Measurements from ENCODE around the gene TAF1B.

TAF1B gene

DNA sequence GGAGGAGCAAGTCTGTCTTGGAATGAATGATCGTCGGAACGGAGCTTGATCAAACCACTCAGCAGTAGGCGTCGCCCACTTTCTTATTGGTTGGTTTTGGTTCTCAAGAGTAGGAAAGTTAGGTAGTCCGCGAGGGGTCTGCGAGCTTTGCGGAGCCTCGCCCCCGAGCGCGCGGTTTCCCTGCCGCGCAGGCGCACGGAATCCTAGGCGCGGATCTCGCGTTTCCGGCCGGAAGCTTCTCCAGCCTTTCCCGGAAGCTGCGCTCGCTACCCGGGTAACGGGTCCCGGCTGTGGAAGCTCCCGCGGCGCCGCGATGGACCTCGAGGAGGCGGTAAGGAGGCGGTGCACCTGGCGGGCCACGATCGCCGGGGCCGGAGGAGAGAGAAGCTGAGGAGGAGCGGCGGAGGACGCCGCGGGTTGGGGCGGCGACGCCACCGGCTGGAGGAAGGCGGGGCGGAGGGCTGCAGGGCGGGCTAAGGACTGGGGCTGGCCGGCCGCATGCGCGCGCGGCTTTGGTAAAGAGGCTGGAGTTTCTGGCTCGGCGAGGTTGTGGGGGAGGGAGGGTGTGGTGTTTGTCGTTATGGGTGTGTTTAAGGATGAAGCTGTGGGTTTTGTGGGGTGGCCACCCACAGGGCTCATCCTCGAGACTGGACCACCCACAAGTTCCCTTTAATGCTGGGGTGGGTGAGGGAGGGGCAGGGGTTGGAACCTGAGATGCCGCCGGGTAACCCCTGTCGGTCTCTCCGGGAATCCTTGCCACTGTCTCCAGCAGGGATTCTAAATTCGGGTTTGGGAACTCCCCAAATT lies at the start of gene TAF1B:
Gene TAF1B, plus strand, starts transcription at position 246 of the 807 bp plus-strand sequence. Its CDS starts 68 bp downstream, at position 314.
- peaks cover 46% of the 10 kb centered on the region for H3K79me2 ChIP-seq (ENCODE audit: control insufficient read depth, insufficient read depth, low read length, unreplicated experiment)
- peak within 1 kb of the TSS; percentile 83 for H3K4me3 ChIP-seq (ENCODE audit: low read depth, low read length)
- no peaks in the 10 kb centered on the region for H3K27me3 ChIP-seq (ENCODE audit: insufficient read depth, low read length)
- no peaks in the 10 kb centered on the region for H3K36me3 ChIP-seq (ENCODE audit: insufficient read depth, low read length)
- H3K27ac ChIP-seq (ENCODE audit: low read depth, low read length), result peak within 1 kb of the TSS; percentile 89
- peaks cover 30% of the 10 kb centered on the region for H3K4me1 ChIP-seq (ENCODE audit: control insufficient read depth, insufficient read depth, low read length, unreplicated experiment)
- peak within 1 kb of the TSS; percentile 70 for H2AFZ ChIP-seq (ENCODE audit: low read length, unreplicated experiment)

DNA sequence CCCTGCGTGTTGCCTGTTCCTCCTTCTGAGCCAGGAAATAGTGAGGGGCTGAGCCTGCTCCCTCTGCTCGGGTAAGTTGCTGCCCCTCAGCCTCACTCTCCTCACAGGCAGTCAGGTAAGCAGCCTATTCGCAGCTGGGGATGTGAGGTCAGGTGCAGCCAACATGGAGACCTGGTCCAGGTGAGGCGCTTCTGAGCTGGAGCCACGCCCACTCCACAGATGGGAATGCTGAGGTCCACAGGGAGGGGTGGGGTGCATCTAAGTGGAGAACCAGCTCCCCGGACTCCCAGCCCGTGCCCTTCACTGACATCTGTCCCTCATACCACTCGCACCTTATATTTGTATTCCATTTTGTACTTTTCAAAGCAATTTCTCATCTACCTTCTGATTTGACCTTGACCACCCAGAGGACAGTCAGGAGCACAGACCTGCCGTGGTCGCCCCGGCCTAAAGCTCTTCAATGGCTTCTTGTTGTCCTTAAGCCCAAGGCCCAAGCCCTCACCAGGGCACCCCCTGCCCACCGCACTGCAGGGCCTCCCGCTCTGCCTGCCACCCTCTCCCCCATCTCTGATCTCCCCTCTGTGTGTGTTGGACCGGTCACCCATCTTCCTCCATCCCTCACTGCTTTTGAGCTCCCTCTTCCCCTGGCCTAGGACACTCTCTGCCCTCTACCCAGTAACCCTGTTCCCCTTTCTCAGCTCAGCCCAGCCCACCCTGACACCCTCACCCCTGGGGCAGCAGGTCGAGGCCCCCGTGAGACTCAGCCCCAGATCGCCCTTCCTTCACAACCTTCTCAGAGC lies 49.2 kb upstream of the TAF1B start:
- Histone ChIP-seq H3K4me1 (ENCODE audit: control insufficient read depth, insufficient read depth, low read length, unreplicated experiment) (no peaks in the 10 kb centered on the region), H2AFZ (ENCODE audit: low read length, unreplicated experiment) (no peak overlapping the region), H3K79me2 (ENCODE audit: control insufficient read depth, insufficient read depth, low read length, unreplicated experiment) (no peaks in the 10 kb centered on the region), H3K36me3 (ENCODE audit: insufficient read depth, low read length) (no peaks in the 10 kb centered on the region), H3K4me3 (ENCODE audit: low read depth, low read length) (no peak overlapping the region), H3K27ac (ENCODE audit: low read depth, low read length) (no peak overlapping the region), H3K27me3 (ENCODE audit: insufficient read depth, low read length) (no peaks in the 10 kb centered on the region)

DNA sequence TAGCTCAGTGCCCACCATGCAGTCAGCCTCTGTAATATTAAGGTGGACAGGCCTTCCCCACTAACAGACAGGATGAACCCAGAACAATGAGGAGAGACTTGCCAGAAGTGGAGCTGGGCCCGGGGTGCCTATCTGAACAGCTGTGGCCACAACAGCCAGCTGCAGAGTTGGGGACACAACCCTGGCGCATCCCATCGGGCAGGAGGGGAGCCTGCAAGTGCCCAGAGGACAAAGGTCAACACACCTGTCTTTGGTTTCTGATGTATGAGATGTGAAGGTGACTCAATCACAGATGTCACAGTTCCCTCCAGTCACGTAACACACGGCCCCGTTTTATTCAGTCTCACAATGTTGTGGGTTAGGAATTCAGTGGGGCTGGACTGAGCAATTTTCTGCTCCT lies 48.2 kb upstream of the TAF1B start:
- H2AFZ ChIP-seq (ENCODE audit: low read length, unreplicated experiment), result no peak overlapping the region
- H3K27me3 ChIP-seq (ENCODE audit: insufficient read depth, low read length), result no peaks in the 10 kb centered on the region
- H3K79me2 ChIP-seq (ENCODE audit: control insufficient read depth, insufficient read depth, low read length, unreplicated experiment), result no peaks in the 10 kb centered on the region
- no peak overlapping the region for H3K27ac ChIP-seq (ENCODE audit: low read depth, low read length)
- H3K36me3 ChIP-seq (ENCODE audit: insufficient read depth, low read length), result no peaks in the 10 kb centered on the region
- H3K4me1 ChIP-seq (ENCODE audit: control insufficient read depth, insufficient read depth, low read length, unreplicated experiment), result peaks cover 6% of the 10 kb centered on the region
- H3K4me3 ChIP-seq (ENCODE audit: low read depth, low read length), result no peak overlapping the region

DNA sequence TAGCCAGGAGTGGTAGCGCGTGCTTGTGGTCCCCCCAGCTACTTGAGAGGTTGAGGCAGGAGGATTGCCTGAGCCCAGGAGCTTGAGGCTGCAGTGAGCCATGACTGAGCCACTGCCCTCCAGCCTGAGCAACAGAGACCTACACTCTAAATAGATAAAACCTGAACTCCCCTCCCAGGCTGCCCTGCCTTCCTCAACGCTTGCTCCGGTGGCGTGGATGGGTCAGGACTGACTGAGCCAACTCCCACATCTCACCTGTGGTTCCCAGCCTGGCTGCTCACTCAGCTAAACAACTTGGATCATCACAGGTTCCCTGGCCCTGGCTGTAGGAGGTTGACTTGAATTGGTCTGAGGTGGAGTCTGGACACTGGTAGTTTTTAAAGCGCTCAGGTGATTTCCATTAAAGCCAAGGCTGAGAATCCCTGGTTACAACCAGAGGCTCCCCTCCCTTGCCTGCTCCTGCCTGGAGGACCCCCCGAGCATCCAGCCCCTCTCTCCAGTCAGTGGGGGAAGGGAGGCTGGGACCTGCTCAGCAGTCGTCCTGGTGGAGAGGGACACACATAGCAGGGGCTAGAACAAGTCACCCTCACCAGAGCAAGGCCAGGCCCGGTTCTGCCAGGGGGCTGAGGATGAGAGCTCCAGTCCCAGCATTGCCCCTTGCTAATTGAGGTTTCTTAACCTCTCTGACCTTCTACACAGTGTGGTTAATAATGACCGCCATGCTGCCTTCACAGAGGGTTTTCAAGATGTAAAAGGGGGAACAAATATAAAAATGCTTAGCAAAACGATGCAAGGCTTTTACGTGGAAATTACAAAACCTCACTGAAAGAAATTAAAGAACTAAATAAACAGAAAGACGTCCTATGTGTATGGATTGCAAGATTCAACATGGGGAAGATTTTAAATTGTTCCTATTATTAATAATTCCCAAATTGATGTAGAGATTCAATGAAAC lies 46.9 kb upstream of the TAF1B start:
- Histone ChIP-seq H3K4me1 (ENCODE audit: control insufficient read depth, insufficient read depth, low read length, unreplicated experiment) (peaks cover 19% of the 10 kb centered on the region), H3K79me2 (ENCODE audit: control insufficient read depth, insufficient read depth, low read length, unreplicated experiment) (no peaks in the 10 kb centered on the region), H3K36me3 (ENCODE audit: insufficient read depth, low read length) (no peaks in the 10 kb centered on the region), H3K27me3 (ENCODE audit: insufficient read depth, low read length) (no peaks in the 10 kb centered on the region), H3K27ac (ENCODE audit: low read depth, low read length) (no peak overlapping the region), H3K4me3 (ENCODE audit: low read depth, low read length) (no peak overlapping the region), H2AFZ (ENCODE audit: low read length, unreplicated experiment) (no peak overlapping the region)

DNA sequence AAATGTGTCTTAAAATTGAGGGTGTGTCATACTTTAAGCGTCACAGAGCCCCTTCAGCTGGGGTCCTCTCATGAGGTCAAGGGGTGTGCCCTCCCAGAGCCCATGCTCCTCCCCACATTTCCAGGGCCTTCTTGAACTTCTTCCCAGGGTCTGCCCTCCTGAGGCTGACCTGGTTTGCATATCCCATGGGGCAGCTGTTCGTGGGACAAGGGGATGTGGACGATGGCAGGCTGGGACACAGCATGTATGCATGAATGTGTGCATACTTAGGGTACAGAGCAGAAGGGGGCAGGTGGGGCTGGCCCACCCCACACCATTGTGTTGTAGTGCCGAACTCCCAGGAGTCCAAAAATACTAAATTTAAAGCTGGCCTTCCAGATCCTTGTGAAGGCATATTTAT lies 46.2 kb upstream of the TAF1B start:
- Histone ChIP-seq H3K27me3 (ENCODE audit: insufficient read depth, low read length) (no peaks in the 10 kb centered on the region), H3K36me3 (ENCODE audit: insufficient read depth, low read length) (no peaks in the 10 kb centered on the region), H3K27ac (ENCODE audit: low read depth, low read length) (no peak overlapping the region), H3K4me3 (ENCODE audit: low read depth, low read length) (no peak overlapping the region), H3K79me2 (ENCODE audit: control insufficient read depth, insufficient read depth, low read length, unreplicated experiment) (no peaks in the 10 kb centered on the region), H3K4me1 (ENCODE audit: control insufficient read depth, insufficient read depth, low read length, unreplicated experiment) (peaks cover 27% of the 10 kb centered on the region), H2AFZ (ENCODE audit: low read length, unreplicated experiment) (no peak overlapping the region)

DNA sequence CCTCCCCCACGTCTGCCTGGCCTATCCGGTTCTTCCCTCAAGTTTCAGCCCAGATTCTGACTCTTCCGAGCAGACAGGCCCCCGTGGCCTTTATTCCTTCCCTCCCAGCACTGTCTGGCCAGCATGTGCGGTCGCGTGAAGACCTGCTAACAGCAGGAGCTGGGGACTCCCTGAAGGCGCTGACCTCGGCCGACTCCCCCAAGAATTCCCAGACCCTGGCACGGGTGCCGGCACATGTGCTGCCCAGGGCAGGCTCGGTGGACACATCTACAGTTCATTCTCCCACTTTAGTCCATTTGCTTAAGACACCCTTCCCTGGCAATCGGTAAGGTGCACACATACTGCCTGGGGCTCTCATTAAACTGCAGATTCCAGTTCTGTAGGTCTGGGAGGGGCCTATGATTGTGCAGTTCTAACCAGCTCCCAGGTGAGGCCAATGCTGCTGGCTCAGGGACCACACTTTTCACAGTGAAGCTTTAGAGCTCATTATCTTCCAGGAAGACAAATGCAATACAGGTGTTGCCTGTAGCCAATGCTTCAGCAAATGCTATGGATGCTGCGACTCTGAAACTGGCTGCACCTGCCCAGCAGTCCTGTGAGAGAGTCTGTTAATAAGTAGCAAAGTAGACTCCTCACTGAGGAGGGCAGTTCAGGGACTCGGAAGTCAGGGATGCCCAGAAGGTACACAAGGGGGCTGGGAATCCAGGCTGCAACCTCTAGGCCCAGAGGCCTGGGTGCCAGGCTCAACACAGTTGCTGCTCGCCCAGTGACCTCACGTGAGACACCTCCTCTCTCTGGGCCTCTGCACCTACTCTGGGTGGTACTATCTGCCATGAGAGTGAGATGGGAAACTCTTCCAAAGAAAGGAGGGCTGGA lies 45.4 kb upstream of the TAF1B start:
- H2AFZ ChIP-seq (ENCODE audit: low read length, unreplicated experiment), result no peak overlapping the region
- peaks cover 35% of the 10 kb centered on the region for H3K4me1 ChIP-seq (ENCODE audit: control insufficient read depth, insufficient read depth, low read length, unreplicated experiment)
- no peaks in the 10 kb centered on the region for H3K27me3 ChIP-seq (ENCODE audit: insufficient read depth, low read length)
- H3K36me3 ChIP-seq (ENCODE audit: insufficient read depth, low read length), result no peaks in the 10 kb centered on the region
- H3K27ac ChIP-seq (ENCODE audit: low read depth, low read length), result no peak overlapping the region
- no peak overlapping the region for H3K4me3 ChIP-seq (ENCODE audit: low read depth, low read length)
- no peaks in the 10 kb centered on the region for H3K79me2 ChIP-seq (ENCODE audit: control insufficient read depth, insufficient read depth, low read length, unreplicated experiment)

DNA sequence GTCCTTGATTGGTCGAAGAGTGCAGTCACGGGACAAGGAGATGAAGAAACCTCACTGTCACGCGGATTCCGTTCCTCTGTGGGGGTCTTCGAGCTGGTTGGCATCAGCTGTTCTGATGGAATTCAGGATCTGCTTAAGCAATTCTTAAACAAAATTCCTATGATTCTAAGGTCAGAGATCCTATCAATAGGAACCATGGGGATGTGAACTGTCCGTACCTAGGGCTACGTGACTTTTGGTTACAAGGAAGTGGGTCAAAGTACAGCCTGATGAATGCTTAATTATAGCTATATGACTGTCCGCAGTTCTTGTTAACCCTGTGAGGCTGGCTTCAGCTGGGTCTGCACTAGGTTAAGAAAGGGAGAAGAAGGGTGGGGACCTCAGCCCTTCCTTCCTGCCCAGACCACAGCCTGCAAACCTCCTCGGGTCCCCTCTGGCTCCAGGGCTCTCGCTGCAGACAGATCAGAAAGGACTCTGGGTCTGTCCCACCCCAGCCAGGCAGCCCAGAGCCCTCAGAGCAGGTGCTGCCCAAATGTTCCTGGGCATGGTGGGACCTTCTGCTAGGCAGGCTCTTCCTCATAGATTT lies 44.2 kb upstream of the TAF1B start:
- no peaks in the 10 kb centered on the region for H3K79me2 ChIP-seq (ENCODE audit: control insufficient read depth, insufficient read depth, low read length, unreplicated experiment)
- no peaks in the 10 kb centered on the region for H3K27me3 ChIP-seq (ENCODE audit: insufficient read depth, low read length)
- H3K36me3 ChIP-seq (ENCODE audit: insufficient read depth, low read length), result no peaks in the 10 kb centered on the region
- H3K27ac ChIP-seq (ENCODE audit: low read depth, low read length), result no peak overlapping the region
- no peak overlapping the region for H3K4me3 ChIP-seq (ENCODE audit: low read depth, low read length)
- no peak overlapping the region for H2AFZ ChIP-seq (ENCODE audit: low read length, unreplicated experiment)
- peaks cover 43% of the 10 kb centered on the region for H3K4me1 ChIP-seq (ENCODE audit: control insufficient read depth, insufficient read depth, low read length, unreplicated experiment)

DNA sequence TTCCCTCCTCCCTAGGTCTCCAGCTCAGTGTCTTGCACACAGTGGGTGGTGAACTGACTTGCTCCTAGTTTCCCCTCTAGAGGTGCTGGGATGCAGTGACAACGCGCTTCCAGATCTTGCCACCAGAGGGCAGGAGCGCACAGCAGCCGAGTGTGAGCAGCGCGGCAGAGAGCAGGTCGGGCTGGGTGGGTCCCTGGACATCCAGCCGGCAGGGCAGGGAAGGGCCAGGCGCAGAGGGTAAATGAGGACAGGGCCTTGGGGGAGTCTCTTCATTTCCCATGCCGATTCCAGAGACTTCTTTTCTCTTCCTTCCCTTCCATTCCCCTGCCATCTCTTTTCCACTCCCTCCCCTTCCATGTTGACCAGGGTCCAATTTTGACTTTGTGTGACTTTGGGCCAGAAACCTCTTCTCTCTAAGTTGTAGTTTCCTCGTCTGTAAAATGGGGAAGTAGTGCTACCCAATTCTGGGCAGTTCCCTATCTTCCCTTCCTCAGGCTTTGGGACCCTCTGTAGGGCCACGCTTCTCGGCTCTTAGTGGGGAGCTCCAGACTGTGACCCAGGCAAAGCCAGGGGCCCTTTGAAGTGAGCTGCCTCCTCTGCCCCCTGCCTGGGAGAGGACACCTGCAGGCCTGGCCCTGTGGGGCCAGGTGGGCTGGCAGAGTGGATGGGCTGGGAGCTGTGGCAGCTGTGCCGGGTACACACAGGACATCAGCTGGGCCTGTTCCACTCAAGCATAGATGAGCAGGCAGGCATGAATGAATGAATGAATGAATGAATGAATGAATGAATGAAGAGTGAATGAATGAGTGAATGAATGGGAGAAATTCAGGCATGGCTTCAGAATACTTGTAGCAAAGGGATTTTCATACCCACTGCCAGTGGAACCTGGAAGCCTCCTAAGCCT lies 43.3 kb upstream of the TAF1B start:
- Histone ChIP-seq H3K36me3 (ENCODE audit: insufficient read depth, low read length) (no peaks in the 10 kb centered on the region), H3K79me2 (ENCODE audit: control insufficient read depth, insufficient read depth, low read length, unreplicated experiment) (no peaks in the 10 kb centered on the region), H3K27me3 (ENCODE audit: insufficient read depth, low read length) (no peaks in the 10 kb centered on the region), H3K4me3 (ENCODE audit: low read depth, low read length) (no peak overlapping the region), H3K4me1 (ENCODE audit: control insufficient read depth, insufficient read depth, low read length, unreplicated experiment) (peaks cover 43% of the 10 kb centered on the region), H3K27ac (ENCODE audit: low read depth, low read length) (peak overlapping the region; percentile 92), H2AFZ (ENCODE audit: low read length, unreplicated experiment) (no peak overlapping the region)

DNA sequence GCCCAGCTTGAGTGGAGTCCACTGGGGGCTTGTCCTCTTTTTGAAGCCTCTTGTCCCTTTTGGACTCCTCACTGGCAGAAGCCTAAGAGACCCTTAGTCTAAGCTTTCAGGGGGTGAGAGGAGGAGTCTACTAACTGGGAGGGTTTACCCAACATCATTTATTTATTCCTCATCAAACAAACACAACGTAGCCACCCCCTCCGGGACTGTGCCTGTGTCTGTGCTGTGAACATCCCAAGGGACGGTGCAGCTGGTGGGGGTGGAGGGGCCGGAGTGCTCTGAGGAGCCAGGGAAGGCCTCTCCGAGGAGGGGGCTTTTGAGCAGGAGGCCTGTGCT lies 42.7 kb upstream of the TAF1B start:
- H3K27ac ChIP-seq (ENCODE audit: low read depth, low read length), result peak overlapping the region; percentile 92
- no peaks in the 10 kb centered on the region for H3K36me3 ChIP-seq (ENCODE audit: insufficient read depth, low read length)
- H3K27me3 ChIP-seq (ENCODE audit: insufficient read depth, low read length), result no peaks in the 10 kb centered on the region
- H3K4me3 ChIP-seq (ENCODE audit: low read depth, low read length), result no peak overlapping the region; the same call in 1 of the 2 replicates
- H2AFZ ChIP-seq (ENCODE audit: low read length, unreplicated experiment), result no peak overlapping the region
- no peaks in the 10 kb centered on the region for H3K79me2 ChIP-seq (ENCODE audit: control insufficient read depth, insufficient read depth, low read length, unreplicated experiment)
- peaks cover 43% of the 10 kb centered on the region for H3K4me1 ChIP-seq (ENCODE audit: control insufficient read depth, insufficient read depth, low read length, unreplicated experiment)
